Ovary (tissue), 3 donors: ENCODE measurements around the gene DSCAML1.

Experiments used
- EP300 ChIP-seq: sonication (generic); formaldehyde crosslinking; IDR thresholded peaks from one replicate; pipeline ENCODE4 v1.6.1; 2017; ENCODE audit warnings: antibody characterized with exemption
- POLR2A ChIP-seq: fragments of 450-650 bp; IDR thresholded peaks from one replicate; pipeline ENCODE4 v1.6.1; 2017; ENCODE audit warnings: antibody characterized with exemption, mild to moderate bottlenecking, moderate library complexity
- TF ChIP-seq, protein P1 (sequence below), 3 donors: fragments of 450-650 bp in 2 of 3; fragments of 200-600 bp in 1 of 3; IDR thresholded peaks; one replicate each; pipeline versions ENCODE4 v1.5.1 to v1.8.0; 2016 to 2022; ENCODE audit warnings: antibody characterized with exemption in 3 of 3, mild to moderate bottlenecking in 1 of 3
- donor health status: DM: no; HTN: no; CAD: no.

DNA sequence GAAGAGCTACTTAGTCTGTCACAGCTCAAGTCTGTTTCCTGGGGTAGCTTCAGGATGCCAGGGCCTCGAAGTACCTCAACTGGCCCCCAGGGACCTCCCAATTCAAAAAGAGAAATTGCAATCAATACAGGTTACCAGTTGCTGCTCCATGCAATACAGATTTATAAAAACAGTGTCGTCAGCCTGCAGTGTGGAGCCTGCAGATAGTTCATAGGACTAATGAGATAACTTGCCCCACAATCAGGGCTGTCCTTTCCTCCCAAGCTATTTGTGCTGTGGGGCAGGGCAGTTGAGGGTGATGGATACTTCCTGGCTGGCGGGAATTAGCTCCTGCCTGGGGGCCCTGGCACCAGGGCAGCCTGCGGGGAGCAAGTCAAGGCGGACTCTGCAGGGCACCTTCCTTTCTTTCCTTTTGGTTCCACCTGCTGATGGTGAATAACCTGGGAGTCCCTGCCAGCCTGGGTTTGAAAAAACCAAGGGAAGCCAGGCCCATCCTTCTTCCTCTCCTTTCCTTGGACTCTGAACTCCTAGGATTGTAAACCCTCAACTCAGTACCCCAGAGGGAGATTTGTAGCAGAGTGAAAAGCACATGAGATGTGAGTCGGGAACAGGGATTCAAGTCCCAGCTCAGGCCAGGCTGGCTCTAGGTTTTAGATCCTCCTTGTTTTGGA is 252.8 kb downstream of the DSCAML1 start:
- TF ChIP-seq, protein P1, sequence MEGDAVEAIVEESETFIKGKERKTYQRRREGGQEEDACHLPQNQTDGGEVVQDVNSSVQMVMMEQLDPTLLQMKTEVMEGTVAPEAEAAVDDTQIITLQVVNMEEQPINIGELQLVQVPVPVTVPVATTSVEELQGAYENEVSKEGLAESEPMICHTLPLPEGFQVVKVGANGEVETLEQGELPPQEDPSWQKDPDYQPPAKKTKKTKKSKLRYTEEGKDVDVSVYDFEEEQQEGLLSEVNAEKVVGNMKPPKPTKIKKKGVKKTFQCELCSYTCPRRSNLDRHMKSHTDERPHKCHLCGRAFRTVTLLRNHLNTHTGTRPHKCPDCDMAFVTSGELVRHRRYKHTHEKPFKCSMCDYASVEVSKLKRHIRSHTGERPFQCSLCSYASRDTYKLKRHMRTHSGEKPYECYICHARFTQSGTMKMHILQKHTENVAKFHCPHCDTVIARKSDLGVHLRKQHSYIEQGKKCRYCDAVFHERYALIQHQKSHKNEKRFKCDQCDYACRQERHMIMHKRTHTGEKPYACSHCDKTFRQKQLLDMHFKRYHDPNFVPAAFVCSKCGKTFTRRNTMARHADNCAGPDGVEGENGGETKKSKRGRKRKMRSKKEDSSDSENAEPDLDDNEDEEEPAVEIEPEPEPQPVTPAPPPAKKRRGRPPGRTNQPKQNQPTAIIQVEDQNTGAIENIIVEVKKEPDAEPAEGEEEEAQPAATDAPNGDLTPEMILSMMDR (IDR thresholded peaks at IDR 0.05) = no peak
- no peak for TF ChIP-seq POLR2A
- no peak for TF ChIP-seq EP300
